ENCODE results near the gene TC2N. TPM values are rescaled to one million over a fixed set of nuclear protein-coding genes. Genes with fewer than 3 reads are reported as not detected.

Gene TC2N
- total and polyA plus RNA-seq, 2 donors (not counting 1 experiment from before 2014, with no cell fraction given), result 3.7 to 10.4 TPM

DNA sequence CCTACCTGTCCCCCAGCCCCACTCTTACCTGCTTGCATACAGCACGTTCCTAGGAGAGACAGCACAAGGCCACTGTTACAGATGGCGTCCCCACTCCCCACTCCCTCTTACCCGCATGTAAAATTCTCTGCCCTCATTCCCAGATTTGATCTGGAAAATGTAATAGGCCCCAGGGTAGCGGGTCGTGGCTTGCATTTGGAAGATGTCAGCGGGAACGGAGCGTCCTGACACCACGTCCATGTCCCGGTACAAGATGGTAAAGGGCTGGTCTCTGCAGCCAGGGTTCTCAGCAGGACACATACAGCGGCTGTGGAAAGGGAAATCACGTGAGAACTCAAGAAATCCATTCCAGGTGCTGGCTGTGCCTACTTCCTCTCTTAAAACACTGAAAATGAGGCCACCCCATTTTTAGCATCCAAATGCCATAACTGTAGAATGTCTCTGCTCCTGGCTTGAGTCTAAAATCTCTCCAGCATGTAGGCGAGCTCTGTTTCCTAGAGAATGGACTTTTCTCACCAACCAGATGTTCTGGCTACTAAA is 10.1 kb upstream of the TC2N start:
- peaks cover 32% of the 10 kb centered on the region for H3K4me1 Mint-ChIP-seq
- CTCF ChIA-PET, result no interaction called here
- H2AFZ ChIP-seq (ENCODE audit: insufficient read depth, low read depth, low read length, poor library complexity, severe bottlenecking), result no peak overlapping the region
- H3K9ac ChIP-seq (ENCODE audit: low read length), result no peak overlapping the region
- WGBS (ENCODE audit: insufficient coverage), result 62% methylated on average over 13 of the region's 13 CpGs
- H3K27ac ChIP-seq (ENCODE audit: low read length in 2 of 2), result no peak overlapping the region
- POLR2A ChIA-PET, result interaction anchor here (0.7 kb wide), 1 partner anchor 489 kb away, joined by 3 read pairs; no protein-coding TSS in a partner anchor
- H3K4me1 ChIP-seq (ENCODE audit: control insufficient read depth in 2 of 2, insufficient read depth in 2 of 2, low read length in 2 of 2), result peaks cover 26 to 28% of the 10 kb centered on the region in 2 donors
- no peaks in the 10 kb centered on the region for H3K9me3 ChIP-seq (ENCODE audit: control extremely low read depth in 1 of 3, control insufficient read depth in 2 of 3, insufficient read depth in 1 of 3, low read length in 2 of 3)
- ATAC-seq (ENCODE audit: low read depth) (no peak), DNase-seq (no peak)
- no peaks in the 10 kb centered on the region for H3K36me3 ChIP-seq (replicated peaks in 1 of 2; ENCODE audit: control extremely low read depth in 1 of 2, control insufficient read depth in 1 of 2, extremely low read depth in 1 of 2, insufficient read depth in 2 of 2, low read length in 1 of 2)
- no peak overlapping the region for H3K4me3 ChIP-seq (ENCODE audit: control extremely low read depth in 1 of 5, extremely low read depth in 1 of 5, insufficient read depth in 1 of 5, low read depth in 2 of 5, low read length in 4 of 5)
- no peak overlapping the region for H3K27ac Mint-ChIP-seq
- no peak overlapping the region for H3K4me3 Mint-ChIP-seq
- intact Hi-C loops (cut with micrococcal nuclease), result no loop called here
- H3K27me3 Mint-ChIP-seq, result no peaks in the 10 kb centered on the region
- H4K20me1 ChIP-seq (ENCODE audit: control insufficient read depth, insufficient read depth, low read length, poor library complexity, severe bottlenecking), result no peaks in the 10 kb centered on the region
- TF ChIP-seq, protein P1, sequence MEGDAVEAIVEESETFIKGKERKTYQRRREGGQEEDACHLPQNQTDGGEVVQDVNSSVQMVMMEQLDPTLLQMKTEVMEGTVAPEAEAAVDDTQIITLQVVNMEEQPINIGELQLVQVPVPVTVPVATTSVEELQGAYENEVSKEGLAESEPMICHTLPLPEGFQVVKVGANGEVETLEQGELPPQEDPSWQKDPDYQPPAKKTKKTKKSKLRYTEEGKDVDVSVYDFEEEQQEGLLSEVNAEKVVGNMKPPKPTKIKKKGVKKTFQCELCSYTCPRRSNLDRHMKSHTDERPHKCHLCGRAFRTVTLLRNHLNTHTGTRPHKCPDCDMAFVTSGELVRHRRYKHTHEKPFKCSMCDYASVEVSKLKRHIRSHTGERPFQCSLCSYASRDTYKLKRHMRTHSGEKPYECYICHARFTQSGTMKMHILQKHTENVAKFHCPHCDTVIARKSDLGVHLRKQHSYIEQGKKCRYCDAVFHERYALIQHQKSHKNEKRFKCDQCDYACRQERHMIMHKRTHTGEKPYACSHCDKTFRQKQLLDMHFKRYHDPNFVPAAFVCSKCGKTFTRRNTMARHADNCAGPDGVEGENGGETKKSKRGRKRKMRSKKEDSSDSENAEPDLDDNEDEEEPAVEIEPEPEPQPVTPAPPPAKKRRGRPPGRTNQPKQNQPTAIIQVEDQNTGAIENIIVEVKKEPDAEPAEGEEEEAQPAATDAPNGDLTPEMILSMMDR (IDR thresholded peaks at IDR 0.05), result no peak
- no peak for TF ChIP-seq EZH2 (IDR thresholded peaks at IDR 0.05; ENCODE audit: borderline replicate concordance, insufficient read depth, low read depth, low read length, poor library complexity, severe bottlenecking)
- no peaks in the 10 kb centered on the region for H3K79me2 ChIP-seq (ENCODE audit: control insufficient read depth, insufficient read depth, low read length)
- no peaks in the 10 kb centered on the region for H3K27me3 ChIP-seq (replicated peaks in 1 of 4; ENCODE audit: control extremely low read depth in 1 of 4, control insufficient read depth in 3 of 4, insufficient read depth in 4 of 4, low read length in 3 of 4)
- no peaks in the 10 kb centered on the region for H3K9me3 Mint-ChIP-seq (ENCODE audit: insufficient read depth)
- H3K4me2 ChIP-seq (replicated peaks; ENCODE audit: low read depth, low read length, poor library complexity, severe bottlenecking), result no peak overlapping the region

DNA sequence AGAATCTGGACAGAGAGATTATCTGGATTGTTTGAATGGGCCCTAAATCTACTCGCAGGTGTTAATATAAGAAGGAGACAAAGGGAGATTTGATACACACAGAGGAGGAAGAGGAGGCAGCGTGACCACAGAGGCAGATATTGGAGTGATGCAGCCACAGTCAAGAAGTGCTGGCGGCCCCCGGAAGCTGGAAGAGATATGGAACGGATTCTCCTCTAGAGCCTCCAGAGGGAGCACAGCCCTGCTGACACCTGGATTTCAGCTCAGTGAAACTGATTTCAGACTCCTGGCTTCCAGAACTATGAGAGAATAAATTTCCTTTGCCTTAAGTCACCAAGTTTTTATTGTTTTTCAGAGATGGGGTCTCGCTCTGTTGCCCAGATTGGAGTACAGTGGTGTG is 9.2 kb upstream of the TC2N start:
- no peak overlapping the region for H3K4me2 ChIP-seq (replicated peaks; ENCODE audit: low read depth, low read length, poor library complexity, severe bottlenecking)
- H3K9me3 ChIP-seq (ENCODE audit: control extremely low read depth in 1 of 3, control insufficient read depth in 2 of 3, insufficient read depth in 1 of 3, low read length in 2 of 3), result no peaks in the 10 kb centered on the region
- H2AFZ ChIP-seq (ENCODE audit: insufficient read depth, low read depth, low read length, poor library complexity, severe bottlenecking), result no peak overlapping the region
- H3K27ac ChIP-seq (ENCODE audit: low read length in 2 of 2), result no peak overlapping the region
- POLR2A ChIA-PET, result no interaction called here
- no peak overlapping the region for H3K9ac ChIP-seq (ENCODE audit: low read length)
- H3K27me3 ChIP-seq (replicated peaks in 1 of 4; ENCODE audit: control extremely low read depth in 1 of 4, control insufficient read depth in 3 of 4, insufficient read depth in 4 of 4, low read length in 3 of 4), result no peaks in the 10 kb centered on the region
- CTCF ChIA-PET, result no interaction called here
- no peaks in the 10 kb centered on the region for H3K36me3 ChIP-seq (replicated peaks in 1 of 2; ENCODE audit: control extremely low read depth in 1 of 2, control insufficient read depth in 1 of 2, extremely low read depth in 1 of 2, insufficient read depth in 2 of 2, low read length in 1 of 2)
- Mint-ChIP-seq H3K4me3 (no peak overlapping the region), H3K27ac (no peak overlapping the region), H3K4me1 (peaks cover 42% of the 10 kb centered on the region), H3K9me3 (ENCODE audit: insufficient read depth) (no peaks in the 10 kb centered on the region), H3K27me3 (no peaks in the 10 kb centered on the region)
- no peak for DNase-seq
- TF ChIP-seq, protein P1 (IDR thresholded peaks at IDR 0.05), result no peak
- no peak for TF ChIP-seq EZH2 (IDR thresholded peaks at IDR 0.05; ENCODE audit: borderline replicate concordance, insufficient read depth, low read depth, low read length, poor library complexity, severe bottlenecking)
- H3K4me1 ChIP-seq (ENCODE audit: control insufficient read depth in 2 of 2, insufficient read depth in 2 of 2, low read length in 2 of 2), result peaks cover 36 to 38% of the 10 kb centered on the region in 2 donors
- no peaks in the 10 kb centered on the region for H4K20me1 ChIP-seq (ENCODE audit: control insufficient read depth, insufficient read depth, low read length, poor library complexity, severe bottlenecking)
- no peak for ATAC-seq (ENCODE audit: low read depth)
- intact Hi-C loops (cut with micrococcal nuclease), result no loop called here
- 100% methylated on average over 4 of the region's 6 CpGs for WGBS (ENCODE audit: insufficient coverage)
- no peaks in the 10 kb centered on the region for H3K79me2 ChIP-seq (ENCODE audit: control insufficient read depth, insufficient read depth, low read length)
- H3K4me3 ChIP-seq (ENCODE audit: control extremely low read depth in 1 of 5, extremely low read depth in 1 of 5, insufficient read depth in 1 of 5, low read depth in 2 of 5, low read length in 4 of 5), result no peak overlapping the region
